Liver (tissue), 9 donors: ENCODE measurements around the gene APOL6. TPM values are rescaled to one million over a fixed set of nuclear protein-coding genes. Genes with fewer than 3 reads are reported as not detected.
A peak's percentile ranks its signal among the peaks of the same experiment; 100 is the strongest.

Experiments used
- DNase-seq: peaks from one replicate; pipeline ENCODE4 v3.0.0-alpha.2; 2017; ENCODE audit warnings: low spot score
- H3K27ac ChIP-seq, 2 donors: one replicate each; pipeline ENCODE4 v1.7.0; 2013; ENCODE audit warnings: inconsistent platforms in 2 of 2, low read length in 2 of 2, control low read depth in 1 of 2, low read depth in 1 of 2, mild to moderate bottlenecking in 1 of 2
- H3K27me3 ChIP-seq, 4 donors: one replicate each; pipeline versions ENCODE4 v1.6.1 to v1.7.0; 2013; ENCODE audit warnings: low read length in 3 of 4, inconsistent platforms in 1 of 4, mild to moderate bottlenecking in 1 of 4, moderate library complexity in 1 of 4; ENCODE audit not compliant: control insufficient read depth in 4 of 4, insufficient read depth in 4 of 4
- H3K36me3 ChIP-seq, 4 donors: one replicate each; pipeline versions ENCODE4 v1.6.1 to v1.7.0; 2013; ENCODE audit warnings: low read length in 3 of 4, mild to moderate bottlenecking in 3 of 4, low read depth in 1 of 4, moderate library complexity in 1 of 4; ENCODE audit not compliant: control insufficient read depth in 4 of 4, insufficient read depth in 3 of 4
- H3K4me1 ChIP-seq, 4 donors: one replicate each; pipeline versions ENCODE4 v1.6.1 to v1.7.0; 2013; ENCODE audit warnings: low read length in 3 of 4, mild to moderate bottlenecking in 3 of 4, moderate library complexity in 1 of 4; ENCODE audit not compliant: control insufficient read depth in 4 of 4, insufficient read depth in 4 of 4
- H3K4me3 ChIP-seq, 3 donors: one replicate each; pipeline versions ENCODE4 v1.6.1 to v1.7.0; 2013; ENCODE audit warnings: low read length in 3 of 3, control low read depth in 1 of 3, low read depth in 1 of 3, mild to moderate bottlenecking in 1 of 3
- H3K9ac ChIP-seq, 2 donors: one replicate each; pipeline ENCODE4 v1.7.0; 2013; ENCODE audit warnings: low read length in 2 of 2, mild to moderate bottlenecking in 2 of 2, moderate library complexity in 2 of 2, control low read depth in 1 of 2, low read depth in 1 of 2
- H3K9me3 ChIP-seq, 4 donors: one replicate each; pipeline versions ENCODE4 v1.6.1 to v1.7.0; 2013; ENCODE audit warnings: low read length in 3 of 4; ENCODE audit not compliant: control insufficient read depth in 4 of 4
- ATF3 ChIP-seq: IDR thresholded peaks from 2 replicates; pipeline ENCODE4 v1.6.1; 2016; ENCODE audit warnings: antibody characterized with exemption
- CTCF ChIP-seq: fragments of 150-350 bp; IDR thresholded peaks from 2 replicates; pipeline ENCODE4 v1.5.1; 2017; ENCODE audit warnings: improper control_type of control experiment, low read depth, low read length; ENCODE audit not compliant: missing input control
- EGR1 ChIP-seq, 2 donors: IDR thresholded peaks; 2 replicates each; pipeline ENCODE4 v1.6.1; 2016 to 2018; ENCODE audit warnings: antibody characterized with exemption in 2 of 2, low read depth in 2 of 2
- FOXA1 ChIP-seq: IDR thresholded peaks from 2 replicates; pipeline ENCODE4 v1.6.1; 2016; ENCODE audit warnings: antibody characterized with exemption
- FOXA2 ChIP-seq: IDR thresholded peaks from 2 replicates; pipeline ENCODE4 v1.6.1; 2016; ENCODE audit warnings: antibody characterized with exemption
- GABPA ChIP-seq, 2 donors: IDR thresholded peaks in 1 of 2; conservative IDR thresholded peaks in 1 of 2; 2 replicates each; pipeline ENCODE4 v1.6.1; 2016; ENCODE audit warnings: antibody characterized with exemption in 2 of 2, mild to moderate bottlenecking in 1 of 2, moderate library complexity in 1 of 2
- HNF4A ChIP-seq, 2 donors: conservative IDR thresholded peaks; 2 replicates each; pipeline ENCODE4 v1.6.1; 2016; ENCODE audit warnings: antibody characterized with exemption in 2 of 2, mild to moderate bottlenecking in 2 of 2
- HNF4G ChIP-seq: IDR thresholded peaks from 2 replicates; pipeline ENCODE4 v1.6.1; 2016; ENCODE audit warnings: antibody characterized with exemption
- JUND ChIP-seq, 2 donors: IDR thresholded peaks; 2 replicates each; pipeline ENCODE4 v1.6.1; 2016; ENCODE audit warnings: antibody characterized with exemption in 2 of 2
- NR2F2 ChIP-seq: IDR thresholded peaks from 2 replicates; pipeline ENCODE4 v1.6.1; 2016; ENCODE audit warnings: antibody characterized with exemption
- RAD21 ChIP-seq, 2 donors: IDR thresholded peaks; 2 replicates each; pipeline ENCODE4 v1.6.1; 2016; ENCODE audit warnings: antibody characterized with exemption in 2 of 2, mild to moderate bottlenecking in 2 of 2
- RXRA ChIP-seq, 2 donors: IDR thresholded peaks; 2 replicates each; pipeline ENCODE4 v1.6.1; 2017 to 2018; ENCODE audit warnings: antibody characterized with exemption in 2 of 2, mild to moderate bottlenecking in 1 of 2
- SP1 ChIP-seq: IDR thresholded peaks from 2 replicates; pipeline ENCODE4 v1.6.1; 2018; ENCODE audit warnings: antibody characterized with exemption, mild to moderate bottlenecking
- TAF1 ChIP-seq: conservative IDR thresholded peaks from 2 replicates; pipeline ENCODE4 v1.6.1; 2016; ENCODE audit warnings: antibody characterized with exemption, mild to moderate bottlenecking
- YY1 ChIP-seq: IDR thresholded peaks from 2 replicates; pipeline ENCODE4 v1.6.1; 2016; ENCODE audit warnings: antibody characterized with exemption, mild to moderate bottlenecking
- WGBS: extraction: QIAGEN DNeasy Blood & Tissue Kit; methylation state at CpG from one replicate; pipeline ENCODE4 v1.1.7; 2013; 5-methylcytosine and 5-hydroxymethylcytosine counted together
- polyA plus RNA-seq, 2 donors: library from polyadenylated mRNA; stranded (reverse) in 1 of 2; unstranded in 1 of 2; fragments of 200-250 nt in 1 of 2; fragments of >200 nt in 1 of 2; fragmentation: Nextera tagmentation in 1 of 2; extraction: Ambion mirVana in 1 of 2; gene quantifications; one replicate each; pipeline versions ENCODE4 v1.2.1 to v1.2.3, GENCODE V29; 2013 to 2015
- total RNA-seq, 2 donors: library from RNA; depleted of rRNA; stranded (reverse); fragments of >200 nt; gene quantifications; one replicate each; pipeline ENCODE4 v1.2.3, GENCODE V29; 2014
- TF ChIP-seq, protein P1 (sequence below): IDR thresholded peaks from 2 replicates; pipeline ENCODE4 v1.6.1; 2016; ENCODE audit warnings: antibody characterized with exemption
- TF ChIP-seq, protein P2 (sequence below): IDR thresholded peaks from 2 replicates; pipeline ENCODE4 v1.6.1; 2016; ENCODE audit warnings: antibody characterized with exemption, mild to moderate bottlenecking
- TF ChIP-seq, protein P3 (sequence below): IDR thresholded peaks from 2 replicates; pipeline ENCODE4 v1.6.1; 2016; ENCODE audit warnings: antibody characterized with exemption
- donor health status: healthy.
- donor health status: healthy.
- donor health status: healthy.
- donor health status: healthy.
- donor health status: healthy.

The APOL6 gene
- total and polyA plus RNA-seq, 4 donors = 10.3 to 80.1 (median 17.3) TPM

DNA sequence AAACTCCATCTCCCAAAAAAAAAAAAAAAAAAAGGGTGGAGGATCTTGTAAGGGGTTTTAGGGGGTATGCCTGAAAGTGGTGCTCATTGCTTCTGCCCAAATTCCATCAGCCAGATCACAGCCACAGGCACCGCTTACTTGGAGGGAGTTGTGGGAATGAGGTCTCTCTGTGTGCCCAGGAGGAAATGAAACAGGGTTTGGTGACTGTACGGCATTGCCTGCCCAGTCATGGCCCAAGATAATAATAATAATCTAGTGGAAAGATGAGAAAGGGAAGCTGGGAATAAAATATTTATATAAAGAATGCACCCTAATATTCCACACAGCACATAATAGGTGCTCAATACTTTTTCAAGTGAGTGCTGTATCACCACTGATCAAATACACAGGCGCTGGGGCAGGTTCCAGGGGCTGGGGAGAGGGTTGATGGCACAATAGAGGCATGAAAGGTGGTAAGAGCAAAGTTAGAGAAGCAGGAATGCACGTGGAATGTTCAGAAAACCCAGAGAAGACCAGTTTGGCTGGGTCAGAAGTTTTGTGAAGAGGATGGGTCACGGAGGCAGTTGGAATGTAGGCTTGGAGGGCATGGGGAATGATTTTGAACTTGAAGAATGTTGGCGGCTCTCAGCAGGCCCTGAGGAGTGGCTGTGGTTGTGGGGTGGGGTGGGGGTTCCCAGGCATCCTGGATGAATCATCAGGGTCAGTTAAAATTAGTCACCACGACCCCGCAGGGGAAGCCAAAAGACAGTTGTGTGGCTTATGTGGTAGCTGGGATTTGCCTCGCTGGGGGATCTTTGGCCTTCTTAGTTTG, 18.6 kb upstream of the APOL6 start:
- Histone ChIP-seq H3K9ac (no peak overlapping the region), H3K27ac (peak overlapping the region; percentile 29 to 52), H3K4me3 (no peak overlapping the region), H3K27me3 (no peaks in the 10 kb centered on the region), H3K4me1 (no peaks in the 10 kb centered on the region), H3K9me3 (no peaks in the 10 kb centered on the region), H3K36me3 (no peaks in the 10 kb centered on the region)
- WGBS = 59% methylated on average over 9 of the region's 9 CpGs
- no peak for DNase-seq
- TF ChIP-seq, protein P1, sequence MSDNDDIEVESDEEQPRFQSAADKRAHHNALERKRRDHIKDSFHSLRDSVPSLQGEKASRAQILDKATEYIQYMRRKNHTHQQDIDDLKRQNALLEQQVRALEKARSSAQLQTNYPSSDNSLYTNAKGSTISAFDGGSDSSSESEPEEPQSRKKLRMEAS = no peak
- no peak for TF ChIP-seq CTCF
- no peak for TF ChIP-seq FOXA1
- TF ChIP-seq HNF4A (conservative IDR thresholded peaks at IDR 0.05) = no peak
- no peak for TF ChIP-seq YY1
- peak in 1 of 2 donors; percentile 21 for TF ChIP-seq RXRA (IDR thresholded peaks at IDR 0.05)
- no peak for TF ChIP-seq HNF4G
- TF ChIP-seq RAD21 (IDR thresholded peaks at IDR 0.05) = peak in 1 of 2 donors; percentile 10
- TF ChIP-seq, protein P2, sequence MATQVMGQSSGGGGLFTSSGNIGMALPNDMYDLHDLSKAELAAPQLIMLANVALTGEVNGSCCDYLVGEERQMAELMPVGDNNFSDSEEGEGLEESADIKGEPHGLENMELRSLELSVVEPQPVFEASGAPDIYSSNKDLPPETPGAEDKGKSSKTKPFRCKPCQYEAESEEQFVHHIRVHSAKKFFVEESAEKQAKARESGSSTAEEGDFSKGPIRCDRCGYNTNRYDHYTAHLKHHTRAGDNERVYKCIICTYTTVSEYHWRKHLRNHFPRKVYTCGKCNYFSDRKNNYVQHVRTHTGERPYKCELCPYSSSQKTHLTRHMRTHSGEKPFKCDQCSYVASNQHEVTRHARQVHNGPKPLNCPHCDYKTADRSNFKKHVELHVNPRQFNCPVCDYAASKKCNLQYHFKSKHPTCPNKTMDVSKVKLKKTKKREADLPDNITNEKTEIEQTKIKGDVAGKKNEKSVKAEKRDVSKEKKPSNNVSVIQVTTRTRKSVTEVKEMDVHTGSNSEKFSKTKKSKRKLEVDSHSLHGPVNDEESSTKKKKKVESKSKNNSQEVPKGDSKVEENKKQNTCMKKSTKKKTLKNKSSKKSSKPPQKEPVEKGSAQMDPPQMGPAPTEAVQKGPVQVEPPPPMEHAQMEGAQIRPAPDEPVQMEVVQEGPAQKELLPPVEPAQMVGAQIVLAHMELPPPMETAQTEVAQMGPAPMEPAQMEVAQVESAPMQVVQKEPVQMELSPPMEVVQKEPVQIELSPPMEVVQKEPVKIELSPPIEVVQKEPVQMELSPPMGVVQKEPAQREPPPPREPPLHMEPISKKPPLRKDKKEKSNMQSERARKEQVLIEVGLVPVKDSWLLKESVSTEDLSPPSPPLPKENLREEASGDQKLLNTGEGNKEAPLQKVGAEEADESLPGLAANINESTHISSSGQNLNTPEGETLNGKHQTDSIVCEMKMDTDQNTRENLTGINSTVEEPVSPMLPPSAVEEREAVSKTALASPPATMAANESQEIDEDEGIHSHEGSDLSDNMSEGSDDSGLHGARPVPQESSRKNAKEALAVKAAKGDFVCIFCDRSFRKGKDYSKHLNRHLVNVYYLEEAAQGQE = no peak
- no peak for TF ChIP-seq TAF1
- TF ChIP-seq ATF3 = no peak
- no peak for TF ChIP-seq EGR1 (IDR thresholded peaks at IDR 0.05; ENCODE audit: low read depth in 2 of 2)
- TF ChIP-seq, protein P3, sequence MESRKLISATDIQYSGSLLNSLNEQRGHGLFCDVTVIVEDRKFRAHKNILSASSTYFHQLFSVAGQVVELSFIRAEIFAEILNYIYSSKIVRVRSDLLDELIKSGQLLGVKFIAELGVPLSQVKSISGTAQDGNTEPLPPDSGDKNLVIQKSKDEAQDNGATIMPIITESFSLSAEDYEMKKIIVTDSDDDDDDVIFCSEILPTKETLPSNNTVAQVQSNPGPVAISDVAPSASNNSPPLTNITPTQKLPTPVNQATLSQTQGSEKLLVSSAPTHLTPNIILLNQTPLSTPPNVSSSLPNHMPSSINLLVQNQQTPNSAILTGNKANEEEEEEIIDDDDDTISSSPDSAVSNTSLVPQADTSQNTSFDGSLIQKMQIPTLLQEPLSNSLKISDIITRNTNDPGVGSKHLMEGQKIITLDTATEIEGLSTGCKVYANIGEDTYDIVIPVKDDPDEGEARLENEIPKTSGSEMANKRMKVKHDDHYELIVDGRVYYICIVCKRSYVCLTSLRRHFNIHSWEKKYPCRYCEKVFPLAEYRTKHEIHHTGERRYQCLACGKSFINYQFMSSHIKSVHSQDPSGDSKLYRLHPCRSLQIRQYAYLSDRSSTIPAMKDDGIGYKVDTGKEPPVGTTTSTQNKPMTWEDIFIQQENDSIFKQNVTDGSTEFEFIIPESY = no peak
- TF ChIP-seq SP1 = no peak
- TF ChIP-seq JUND (IDR thresholded peaks at IDR 0.05) = peak; percentile 67 to 74
- no peak for TF ChIP-seq FOXA2
- TF ChIP-seq GABPA (IDR thresholded peaks at IDR 0.05 in 1 of 2, conservative IDR thresholded peaks at IDR 0.05 in 1 of 2) = no peak
- TF ChIP-seq NR2F2 = peak; percentile 79
